Astrocyte (in vitro differentiated cells and primary cell): ENCODE results near the gene IGDCC3. TPM values are rescaled to one million over a fixed set of nuclear protein-coding genes. Genes with fewer than 3 reads are reported as not detected.

Experiments
- DNase-seq: peaks from one replicate; pipeline ENCODE4 v3.0.0-alpha.2; 2010; ENCODE audit warnings: low read depth
- FAIRE-seq: peaks from 2 replicates; lab custom pipeline; 2011; peaks lifted over from hg19 to GRCh38; lab: Jason Lieb, UNC
- H2AFZ ChIP-seq: 2 replicates; pipeline ENCODE4 v1.6.0; 2012; ENCODE audit warnings: low read depth, low read length, inconsistent platforms
- H3K27ac ChIP-seq: 2 replicates; pipeline ENCODE4 v1.5.1; 2011; ENCODE audit warnings: low read depth, low read length, inconsistent platforms
- H3K27me3 ChIP-seq: 2 replicates; pipeline ENCODE4 v1.6.0; 2011; ENCODE audit warnings: low read length, inconsistent platforms; ENCODE audit not compliant: insufficient read depth
- H3K36me3 ChIP-seq: 2 replicates; pipeline ENCODE4 v1.5.1; 2011; ENCODE audit warnings: low read length, inconsistent platforms; ENCODE audit not compliant: insufficient read depth
- H3K4me1 ChIP-seq: 2 replicates; pipeline ENCODE4 v1.5.1; 2011; ENCODE audit warnings: low read length, inconsistent platforms; ENCODE audit not compliant: insufficient read depth
- H3K4me2 ChIP-seq: 2 replicates; pipeline ENCODE4 v1.6.0; 2012; ENCODE audit warnings: low read length, inconsistent platforms
- H3K4me3 ChIP-seq: 2 replicates; pipeline ENCODE4 v1.5.1; 2011; ENCODE audit warnings: low read depth, mild to moderate bottlenecking, low read length, inconsistent platforms; ENCODE audit not compliant: insufficient read depth
- H3K79me2 ChIP-seq: 2 replicates; pipeline ENCODE4 v1.6.0; 2012; ENCODE audit warnings: mild to moderate bottlenecking, low read length, inconsistent platforms; ENCODE audit not compliant: insufficient read depth
- H3K9ac ChIP-seq: 2 replicates; pipeline ENCODE4 v1.6.0; 2012; ENCODE audit warnings: mild to moderate bottlenecking, low read length, inconsistent platforms
- H3K9me3 ChIP-seq: 2 replicates; pipeline ENCODE4 v1.5.1; 2012; ENCODE audit warnings: low read depth, mild to moderate bottlenecking, low read length, inconsistent platforms; ENCODE audit not compliant: insufficient read depth
- H4K20me1 ChIP-seq: 2 replicates; pipeline ENCODE4 v1.6.0; 2012; ENCODE audit warnings: low read length, inconsistent platforms; ENCODE audit not compliant: insufficient read depth
- H3K27ac Mint-ChIP-seq: one replicate; pipeline ENCODE4 v1.8.0; 2021; ENCODE audit warnings: mild to moderate bottlenecking, mixed read lengths; ENCODE audit not compliant: unreplicated experiment
- H3K27me3 Mint-ChIP-seq: one replicate; pipeline ENCODE4 v1.8.0; 2021; ENCODE audit warnings: low read depth, mixed read lengths; ENCODE audit not compliant: unreplicated experiment
- H3K36me3 Mint-ChIP-seq: one replicate; pipeline ENCODE4 v1.8.0; 2021; ENCODE audit warnings: low read depth, mixed read lengths; ENCODE audit not compliant: unreplicated experiment
- H3K4me1 Mint-ChIP-seq: one replicate; pipeline ENCODE4 v1.8.0; 2021; ENCODE audit warnings: low read depth, mixed read lengths; ENCODE audit not compliant: unreplicated experiment
- H3K4me3 Mint-ChIP-seq: one replicate; pipeline ENCODE4 v1.8.0; 2021; ENCODE audit warnings: mild to moderate bottlenecking, moderate library complexity, mixed read lengths; ENCODE audit not compliant: unreplicated experiment
- H3K9me3 Mint-ChIP-seq: one replicate; pipeline ENCODE4 v1.8.0; 2021; ENCODE audit warnings: mild to moderate bottlenecking, mixed read lengths; ENCODE audit not compliant: unreplicated experiment
- CTCF ChIP-seq: IDR thresholded peaks from 2 replicates; pipeline ENCODE4 v1.5.1; 2011; ENCODE audit warnings: low read depth, mild to moderate bottlenecking, inconsistent platforms, low read length, moderate library complexity; ENCODE audit not compliant: insufficient read depth
- EZH2 ChIP-seq: IDR thresholded peaks from 2 replicates; pipeline ENCODE4 v1.6.1; 2012; ENCODE audit warnings: mild to moderate bottlenecking, low read length, inconsistent platforms; ENCODE audit not compliant: insufficient read depth
- total RNA-seq: library from RNA; stranded (reverse); gene quantifications from 2 replicates; pipeline ENCODE4 v1.2.1, GENCODE V29; 2021

The IGDCC3 gene
- total RNA-seq, 1 donor from 2014 or later, result 11.0 TPM

- Histone ChIP-seq H3K4me1 (peaks cover 5% of the 10 kb centered on the region), H3K36me3 (no peaks in the 10 kb centered on the region), H2AFZ (no peak overlapping the region), H3K4me3 (no peak overlapping the region), H3K27me3 (peaks cover 7% of the 10 kb centered on the region), H4K20me1 (no peaks in the 10 kb centered on the region), H3K9ac (no peak overlapping the region), H3K9me3 (no peaks in the 10 kb centered on the region), H3K27ac (no peak overlapping the region), H3K4me2 (peak overlapping the region; percentile 46), H3K79me2 (no peaks in the 10 kb centered on the region)
- DNase-seq, result no peak
- Mint-ChIP-seq H3K9me3 (no peaks in the 10 kb centered on the region), H3K27me3 (peaks cover 9% of the 10 kb centered on the region), H3K4me3 (peak overlapping the region; percentile 20), H3K27ac (no peak overlapping the region), H3K36me3 (peaks cover 7% of the 10 kb centered on the region), H3K4me1 (peaks cover 15% of the 10 kb centered on the region)
- FAIRE-seq, result no peak
- TF ChIP-seq CTCF, result no peak
- no peak for TF ChIP-seq EZH2
Observed at GRCh38 chr15:65401611-65402240, 23.9 kb upstream of the IGDCC3 start.

DNA sequence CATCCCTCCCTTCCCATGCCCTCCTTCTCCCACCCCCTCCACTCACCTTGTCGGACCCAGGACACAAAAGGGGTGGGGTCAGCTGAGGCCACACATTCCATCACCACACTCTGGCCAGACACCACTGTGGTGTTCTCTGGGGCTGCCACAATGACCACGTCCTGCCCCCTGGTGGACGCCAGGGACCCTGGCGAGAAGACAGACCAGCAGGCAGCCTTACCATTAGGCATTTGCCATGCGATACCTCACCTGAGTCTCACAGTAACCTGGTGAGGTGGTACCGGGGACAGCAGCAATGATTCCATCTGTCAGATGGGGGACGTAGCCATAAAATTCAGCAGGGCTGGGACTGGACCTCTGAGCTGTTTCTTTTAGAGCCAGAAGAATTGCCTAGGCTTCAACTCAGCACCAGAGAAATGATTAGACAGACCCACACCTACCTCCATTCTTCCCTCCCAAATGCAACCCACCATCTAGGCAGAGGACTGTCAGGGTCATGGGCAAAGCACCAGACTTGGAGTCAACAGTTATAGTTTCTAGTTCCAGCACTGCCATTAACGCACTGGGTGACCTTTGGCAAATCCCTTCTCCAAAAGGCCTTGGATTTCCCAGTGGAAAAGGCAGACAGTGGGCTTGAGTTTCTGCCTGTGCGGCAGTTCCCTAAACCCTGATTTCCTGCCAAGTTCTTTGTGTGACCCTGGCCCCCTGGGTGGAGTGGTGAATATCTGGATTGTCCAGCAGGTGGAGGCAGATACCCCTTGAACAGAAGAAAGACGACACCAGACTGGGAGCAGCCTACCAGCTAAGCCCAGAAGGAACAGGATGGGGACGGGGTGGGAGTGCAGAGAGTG is 23.2 kb upstream of the IGDCC3 start:
- Mint-ChIP-seq H3K27ac (peak overlapping the region; percentile 41), H3K4me3 (no peak overlapping the region), H3K36me3 (peaks cover 10% of the 10 kb centered on the region), H3K9me3 (no peaks in the 10 kb centered on the region), H3K4me1 (peaks cover 15% of the 10 kb centered on the region), H3K27me3 (peaks cover 14% of the 10 kb centered on the region)
- H3K27ac ChIP-seq, result no peak overlapping the region
- H3K4me1 ChIP-seq, result peaks cover 5% of the 10 kb centered on the region
- H3K4me3 ChIP-seq, result no peak overlapping the region
- peak overlapping the region; percentile 46 for H3K4me2 ChIP-seq
- H3K9me3 ChIP-seq, result no peaks in the 10 kb centered on the region
- H3K9ac ChIP-seq, result peak overlapping the region; percentile 28
- peak overlapping the region; percentile 64 for H2AFZ ChIP-seq
- H4K20me1 ChIP-seq, result peaks cover 4% of the 10 kb centered on the region
- peaks cover 13% of the 10 kb centered on the region for H3K27me3 ChIP-seq
- no peaks in the 10 kb centered on the region for H3K36me3 ChIP-seq
- DNase-seq, result peak; percentile 49
- no peaks in the 10 kb centered on the region for H3K79me2 ChIP-seq
- no peak for FAIRE-seq
- TF ChIP-seq EZH2 (no peak), CTCF (peak; percentile 74)
